Fibroblast of pulmonary artery (primary cell): ENCODE data around the gene KRT75.
A peak's percentile ranks its signal among the peaks of the same experiment; 100 is the strongest.

ENCODE experiments used
- DNase-seq: peaks from one replicate; pipeline ENCODE4 v3.0.0-alpha.2; 2010; ENCODE audit warnings: low read depth
- H3K4me3 ChIP-seq: replicated peaks from 2 replicates; pipeline ENCODE4 v1.5.1; 2011; ENCODE audit warnings: low read depth, mild to moderate bottlenecking, control low read depth, low read length, moderate library complexity
- CTCF ChIP-seq: IDR thresholded peaks from 2 replicates; pipeline ENCODE4 v1.5.1; 2011; ENCODE audit warnings: mild to moderate bottlenecking, control low read depth, low read length, inconsistent platforms; ENCODE audit errors: missing control alignments

The KRT75 gene

GRCh38 chr12:52396656-52397055, 37.5 kb downstream of the KRT75 start:
- no peak for TF ChIP-seq CTCF

GRCh38 chr12:52395761-52396434, 38.3 kb downstream of the KRT75 start:
- no peak overlapping the region for H3K4me3 ChIP-seq
- DNase-seq = peak; percentile 58
- peak; percentile 31 for TF ChIP-seq CTCF

More at GRCh38 chr12:52396656-52397055, 37.5 kb downstream of the KRT75 start:
- H3K4me3 ChIP-seq = no peak overlapping the region
- no peak for DNase-seq

- no peak overlapping the region for H3K4me3 ChIP-seq
- no peak for TF ChIP-seq CTCF
- no peak for DNase-seq
Measured at GRCh38 chr12:52394836-52395405, 39.2 kb downstream of the KRT75 start.

GRCh38 chr12:52392465-52393007, 41.6 kb downstream of the KRT75 start:
- no peak overlapping the region for H3K4me3 ChIP-seq
- no peak for TF ChIP-seq CTCF
- DNase-seq = no peak

- peak; percentile 33 for DNase-seq
- no peak for TF ChIP-seq CTCF
Measured at GRCh38 chr12:52391618-52392002, 42.6 kb downstream of the KRT75 start.

GRCh38 chr12:52390739-52391617, 43.2 kb downstream of the KRT75 start:
- TF ChIP-seq CTCF = peak; percentile 79
- no peak overlapping the region for H3K4me3 ChIP-seq
- DNase-seq = peak; percentile 45

More at GRCh38 chr12:52391618-52392002, 42.6 kb downstream of the KRT75 start:
- no peak overlapping the region for H3K4me3 ChIP-seq
